ENCODE measurements around the gene ELOVL2. TPM values are rescaled to one million over a fixed set of nuclear protein-coding genes. Genes with fewer than 3 reads are reported as not detected.

ELOVL2 gene
- total RNA-seq, 2 donors from 2014 or later = 0.86 to 1.6 TPM

DNA sequence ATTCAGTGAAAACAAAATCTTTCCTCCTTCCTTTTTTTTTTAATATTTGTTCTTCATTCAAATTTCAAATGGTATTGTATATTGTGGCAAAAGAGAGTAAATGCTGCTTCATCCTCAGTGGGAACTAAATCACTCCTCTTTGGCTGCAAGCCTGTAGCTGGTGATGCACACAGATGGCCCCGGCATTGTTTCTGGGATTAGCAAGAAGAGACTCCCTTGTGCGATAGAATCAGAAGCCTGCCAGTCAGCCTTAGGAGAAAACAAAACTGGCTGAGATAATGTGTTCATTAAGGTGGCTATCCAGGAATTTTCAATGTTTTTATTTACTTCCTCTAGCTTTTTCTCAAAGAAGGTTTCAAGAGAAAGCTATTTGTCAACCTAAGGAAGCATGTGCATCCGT is 20.7 kb upstream of the ELOVL2 start:
- no peaks in the 10 kb centered on the region for H3K36me3 ChIP-seq
- TF ChIP-seq, protein P1, sequence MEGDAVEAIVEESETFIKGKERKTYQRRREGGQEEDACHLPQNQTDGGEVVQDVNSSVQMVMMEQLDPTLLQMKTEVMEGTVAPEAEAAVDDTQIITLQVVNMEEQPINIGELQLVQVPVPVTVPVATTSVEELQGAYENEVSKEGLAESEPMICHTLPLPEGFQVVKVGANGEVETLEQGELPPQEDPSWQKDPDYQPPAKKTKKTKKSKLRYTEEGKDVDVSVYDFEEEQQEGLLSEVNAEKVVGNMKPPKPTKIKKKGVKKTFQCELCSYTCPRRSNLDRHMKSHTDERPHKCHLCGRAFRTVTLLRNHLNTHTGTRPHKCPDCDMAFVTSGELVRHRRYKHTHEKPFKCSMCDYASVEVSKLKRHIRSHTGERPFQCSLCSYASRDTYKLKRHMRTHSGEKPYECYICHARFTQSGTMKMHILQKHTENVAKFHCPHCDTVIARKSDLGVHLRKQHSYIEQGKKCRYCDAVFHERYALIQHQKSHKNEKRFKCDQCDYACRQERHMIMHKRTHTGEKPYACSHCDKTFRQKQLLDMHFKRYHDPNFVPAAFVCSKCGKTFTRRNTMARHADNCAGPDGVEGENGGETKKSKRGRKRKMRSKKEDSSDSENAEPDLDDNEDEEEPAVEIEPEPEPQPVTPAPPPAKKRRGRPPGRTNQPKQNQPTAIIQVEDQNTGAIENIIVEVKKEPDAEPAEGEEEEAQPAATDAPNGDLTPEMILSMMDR (IDR thresholded peaks at IDR 0.05) = no peak
- H3K27ac ChIP-seq = no peak overlapping the region
- H3K27me3 ChIP-seq = no peaks in the 10 kb centered on the region
- H3K9me3 ChIP-seq = no peaks in the 10 kb centered on the region
- no peak for DNase-seq (ENCODE audit: low spot score)
- H3K4me3 ChIP-seq = no peak overlapping the region
- no peaks in the 10 kb centered on the region for H3K4me1 ChIP-seq

DNA sequence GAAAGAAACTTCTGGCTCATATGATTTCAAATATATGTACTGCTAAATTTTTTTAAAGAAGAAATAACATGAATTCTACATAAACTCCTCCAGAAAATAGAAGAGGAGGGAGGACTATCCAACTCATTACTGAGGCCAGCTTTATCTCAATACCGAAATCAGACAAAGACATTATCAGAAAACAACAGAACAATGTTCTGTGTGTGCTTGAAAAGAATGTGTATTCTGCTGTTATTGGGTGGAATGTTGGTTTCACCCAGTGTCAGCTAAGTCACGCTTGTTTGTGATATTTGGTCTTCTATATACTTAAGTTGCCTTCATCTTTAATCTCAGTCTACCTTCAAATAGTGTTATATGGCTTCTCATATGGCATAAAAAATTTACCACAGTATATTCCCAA is 18.6 kb upstream of the ELOVL2 start:
- no peak for DNase-seq (ENCODE audit: low spot score)
- H3K27me3 ChIP-seq = no peaks in the 10 kb centered on the region
- H3K4me3 ChIP-seq = no peak overlapping the region
- no peak overlapping the region for H3K27ac ChIP-seq
- TF ChIP-seq, protein P1 (IDR thresholded peaks at IDR 0.05) = no peak
- no peaks in the 10 kb centered on the region for H3K4me1 ChIP-seq
- H3K9me3 ChIP-seq = no peaks in the 10 kb centered on the region
- H3K36me3 ChIP-seq = no peaks in the 10 kb centered on the region

GRCh38 chr6:11062083-11062482 is 18.0 kb upstream of the ELOVL2 start:
- H3K4me3 ChIP-seq = no peak overlapping the region
- no peaks in the 10 kb centered on the region for H3K36me3 ChIP-seq
- H3K4me1 ChIP-seq = no peaks in the 10 kb centered on the region
- no peak for DNase-seq (ENCODE audit: low spot score)
- H3K27ac ChIP-seq = no peak overlapping the region
- H3K9me3 ChIP-seq = no peaks in the 10 kb centered on the region
- no peaks in the 10 kb centered on the region for H3K27me3 ChIP-seq
- TF ChIP-seq, protein P1 (IDR thresholded peaks at IDR 0.05) = no peak

DNA sequence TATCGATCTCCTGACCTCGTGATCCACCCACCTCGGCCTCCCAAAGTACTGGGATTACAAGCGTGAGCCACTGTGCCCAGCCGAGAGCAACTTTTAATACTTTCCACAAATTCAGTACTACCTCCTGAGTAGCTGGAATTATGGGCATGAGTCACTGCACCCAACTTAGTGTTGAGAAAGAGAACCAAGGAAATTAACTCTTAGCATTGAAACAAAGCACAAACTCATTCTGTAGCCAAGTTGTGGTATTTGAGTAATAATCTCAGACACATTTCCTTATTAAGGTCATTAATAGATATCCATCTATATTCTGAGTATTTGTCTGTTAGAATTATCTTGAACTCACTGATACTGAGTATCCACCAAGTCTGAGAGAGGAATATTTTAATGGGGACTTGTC is 14.3 kb upstream of the ELOVL2 start:
- TF ChIP-seq, protein P1 (IDR thresholded peaks at IDR 0.05) = no peak
- Histone ChIP-seq H3K27me3 (no peaks in the 10 kb centered on the region), H3K4me3 (no peak overlapping the region), H3K4me1 (no peaks in the 10 kb centered on the region), H3K9me3 (no peaks in the 10 kb centered on the region), H3K27ac (no peak overlapping the region), H3K36me3 (no peaks in the 10 kb centered on the region)
- no peak for DNase-seq (ENCODE audit: low spot score)

- no peak for DNase-seq (ENCODE audit: low spot score)
- no peak overlapping the region for H3K27ac ChIP-seq
- no peaks in the 10 kb centered on the region for H3K9me3 ChIP-seq
- H3K4me3 ChIP-seq = no peak overlapping the region
- TF ChIP-seq, protein P1 (IDR thresholded peaks at IDR 0.05) = no peak
- no peaks in the 10 kb centered on the region for H3K36me3 ChIP-seq
- H3K4me1 ChIP-seq = no peaks in the 10 kb centered on the region
- no peaks in the 10 kb centered on the region for H3K27me3 ChIP-seq
Observed at GRCh38 chr6:11056871-11057270, 12.8 kb upstream of the ELOVL2 start.

DNA sequence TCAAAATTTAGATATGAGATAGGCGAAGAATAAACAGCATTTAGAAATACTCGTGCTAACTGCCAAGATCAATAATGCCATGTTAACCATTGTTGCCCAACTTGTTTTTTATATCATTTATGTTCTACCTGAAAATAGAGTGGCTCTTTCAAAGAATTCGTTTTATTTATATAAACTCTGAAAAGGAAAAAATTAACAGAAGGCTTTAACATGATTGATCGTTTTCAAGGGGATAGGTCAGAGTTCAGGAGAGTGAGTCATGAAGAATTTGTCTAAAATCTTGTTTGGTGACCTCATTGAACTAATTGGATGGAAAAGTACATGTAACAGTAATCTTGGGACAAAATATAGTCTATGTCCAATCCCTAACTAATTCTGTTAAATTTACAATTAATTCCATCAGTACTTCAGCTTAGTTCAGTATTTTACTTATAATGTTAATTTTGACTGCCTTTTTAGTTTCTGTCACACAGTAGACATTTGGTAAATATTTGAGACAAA is 11.1 kb upstream of the ELOVL2 start:
- no peak overlapping the region for H3K4me3 ChIP-seq
- H3K4me1 ChIP-seq = no peaks in the 10 kb centered on the region
- no peaks in the 10 kb centered on the region for H3K36me3 ChIP-seq
- no peak for DNase-seq (ENCODE audit: low spot score)
- no peaks in the 10 kb centered on the region for H3K9me3 ChIP-seq
- no peaks in the 10 kb centered on the region for H3K27me3 ChIP-seq
- TF ChIP-seq, protein P1 (IDR thresholded peaks at IDR 0.05) = no peak
- no peak overlapping the region for H3K27ac ChIP-seq

Measured in right atrium auricular region (tissue), 2 donors.